Measurements from ENCODE around the gene DENND2D. TPM values are rescaled to one million over a fixed set of nuclear protein-coding genes. Genes with fewer than 3 reads are reported as not detected.

Gene DENND2D
- total RNA-seq, 1 donor from 2014 or later: 1.8 TPM

DNA sequence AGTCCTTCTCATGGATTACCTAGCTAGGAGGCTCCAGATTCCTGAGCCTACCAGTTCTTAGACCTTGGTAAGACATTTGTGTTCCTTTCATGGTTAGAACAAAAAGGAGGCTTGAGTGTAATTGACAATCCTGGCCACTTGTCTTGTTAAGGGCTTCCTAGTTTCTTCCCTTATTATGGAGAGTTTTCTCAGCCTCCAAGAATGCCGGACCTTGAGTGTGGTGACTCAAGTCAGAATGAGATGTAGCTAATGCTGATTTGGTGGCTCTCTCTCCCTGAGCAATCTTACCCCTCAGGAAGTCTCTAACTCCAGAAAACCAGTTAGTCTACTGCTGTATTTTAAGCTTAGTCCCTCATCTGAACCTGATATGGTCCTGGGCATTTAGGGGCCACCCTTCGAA lies 41.4 kb upstream of the DENND2D start:
- Histone ChIP-seq H3K27ac (replicated peaks) (no peak overlapping the region), H3K4me3 (no peak overlapping the region), H3K36me3 (no peaks in the 10 kb centered on the region), H3K27me3 (ENCODE audit: low read depth) (no peaks in the 10 kb centered on the region), H3K4me1 (peaks cover 17% of the 10 kb centered on the region), H3K9me3 (replicated peaks) (no peaks in the 10 kb centered on the region)
- no peak for TF ChIP-seq CTCF (IDR thresholded peaks at IDR 0.05; ENCODE audit: borderline replicate concordance)
- no peak for DNase-seq
- intact Hi-C loops (cut with micrococcal nuclease): no loop called here

- intact Hi-C loops (cut with micrococcal nuclease): no loop called here
- DNase-seq: no peak
- Histone ChIP-seq H3K27me3 (ENCODE audit: low read depth) (peaks cover 14% of the 10 kb centered on the region), H3K4me1 (peaks cover 9% of the 10 kb centered on the region), H3K9me3 (replicated peaks) (no peaks in the 10 kb centered on the region), H3K27ac (replicated peaks) (no peak overlapping the region), H3K36me3 (no peaks in the 10 kb centered on the region), H3K4me3 (no peak overlapping the region)
- TF ChIP-seq CTCF (IDR thresholded peaks at IDR 0.05; ENCODE audit: borderline replicate concordance): no peak
Observed at GRCh38 chr1:111238056-111238795, 37.8 kb upstream of the DENND2D start.

- DNase-seq: no peak
- intact Hi-C loops (cut with micrococcal nuclease): no loop called here
- no peak for TF ChIP-seq CTCF (IDR thresholded peaks at IDR 0.05; ENCODE audit: borderline replicate concordance)
- H3K9me3 ChIP-seq (replicated peaks): no peaks in the 10 kb centered on the region
- peaks cover 15% of the 10 kb centered on the region for H3K27me3 ChIP-seq (ENCODE audit: low read depth)
- H3K27ac ChIP-seq (replicated peaks): no peak overlapping the region
- no peaks in the 10 kb centered on the region for H3K4me1 ChIP-seq
- H3K36me3 ChIP-seq: no peaks in the 10 kb centered on the region
- H3K4me3 ChIP-seq: no peak overlapping the region
Observed at GRCh38 chr1:111236806-111237205, 36.4 kb upstream of the DENND2D start.

DNA sequence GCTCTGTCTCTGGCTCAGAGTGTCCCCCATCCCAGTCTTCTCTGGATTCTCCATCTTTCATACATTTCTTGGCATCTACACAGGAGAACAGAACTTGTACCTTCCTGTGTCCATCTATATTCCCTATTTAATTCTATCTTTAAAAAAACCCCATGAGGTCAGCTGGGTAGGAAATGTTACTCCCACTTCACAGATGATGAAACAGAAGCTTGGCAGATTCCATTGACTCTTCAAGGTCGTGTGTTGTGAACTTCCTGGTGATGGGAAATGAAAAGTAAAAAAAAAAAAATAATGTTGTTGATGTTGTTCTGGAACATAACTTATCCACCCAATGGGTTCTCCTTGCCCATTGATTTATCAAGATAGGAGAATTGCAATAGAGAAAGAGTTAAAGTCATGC lies 35.9 kb upstream of the DENND2D start:
- no peak for DNase-seq
- Histone ChIP-seq H3K9me3 (replicated peaks) (no peaks in the 10 kb centered on the region), H3K4me1 (no peaks in the 10 kb centered on the region), H3K4me3 (no peak overlapping the region), H3K27ac (replicated peaks) (no peak overlapping the region), H3K27me3 (ENCODE audit: low read depth) (peaks cover 15% of the 10 kb centered on the region), H3K36me3 (no peaks in the 10 kb centered on the region)
- no peak for TF ChIP-seq CTCF (IDR thresholded peaks at IDR 0.05; ENCODE audit: borderline replicate concordance)
- intact Hi-C loops (cut with micrococcal nuclease): no loop called here

- Histone ChIP-seq H3K9me3 (replicated peaks) (no peaks in the 10 kb centered on the region), H3K4me1 (no peaks in the 10 kb centered on the region), H3K27me3 (ENCODE audit: low read depth) (peaks cover 15% of the 10 kb centered on the region), H3K27ac (replicated peaks) (no peak overlapping the region), H3K4me3 (no peak overlapping the region), H3K36me3 (no peaks in the 10 kb centered on the region)
- no peak for DNase-seq
- intact Hi-C loops (cut with micrococcal nuclease): no loop called here
- no peak for TF ChIP-seq CTCF (IDR thresholded peaks at IDR 0.05; ENCODE audit: borderline replicate concordance)
Observed at GRCh38 chr1:111234866-111235265, 34.4 kb upstream of the DENND2D start.

All from left ventricle myocardium inferior (tissue), 1 donor.